ENCODE data around the gene VEPH1.
"Not testable (repeated sequence)": the region's sequence is repeated elsewhere in the genome, so short reads cannot be mapped to it uniquely, and the experiment has no call there.

Gene VEPH1

GRCh38 chr3:157336252-157337009 is 166.8 kb downstream of the VEPH1 start:
- DNase-seq, result no peak

DNA sequence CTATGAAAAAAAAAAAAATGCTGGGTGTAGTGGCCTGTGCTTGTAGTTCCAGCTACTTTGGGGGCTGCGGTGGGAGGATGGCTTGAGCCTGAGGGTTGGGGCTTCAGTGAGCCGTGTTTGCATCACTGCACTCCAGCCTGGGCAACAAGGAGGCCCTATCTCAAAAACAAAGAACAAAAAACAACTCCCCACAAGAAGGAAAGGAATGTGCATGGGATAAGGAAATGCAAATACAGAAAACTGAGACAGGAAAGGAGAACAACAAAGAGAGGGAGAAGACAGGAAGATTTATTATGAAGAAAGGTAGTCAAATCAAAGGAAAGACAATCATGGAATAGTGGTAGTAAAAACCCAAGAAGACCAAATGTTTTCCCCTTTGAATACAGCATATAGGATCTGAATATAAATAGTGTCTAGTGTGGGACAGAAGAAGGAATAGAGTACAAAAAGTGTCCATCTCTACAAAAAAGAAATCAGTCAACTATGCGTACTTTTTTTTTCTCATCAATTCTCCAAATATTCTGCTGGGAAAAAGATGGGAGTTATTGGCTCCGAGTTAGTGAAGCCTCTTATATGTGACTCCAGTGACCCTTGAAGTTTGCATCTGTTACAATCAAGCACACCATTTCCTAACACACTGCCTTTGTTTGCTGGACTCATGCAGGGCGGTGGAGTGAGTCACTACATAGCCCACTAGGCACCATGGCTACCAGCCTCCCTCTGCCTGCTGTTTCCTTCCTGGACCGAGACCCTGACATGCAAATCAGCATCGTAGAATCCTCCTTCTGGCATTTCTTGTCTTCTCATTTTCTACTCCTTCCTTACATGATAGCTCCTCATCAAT is 167.8 kb downstream of the VEPH1 start:
- no peak for DNase-seq

- DNase-seq, result no peak
Measured at GRCh38 chr3:157333551-157333991, 169.6 kb downstream of the VEPH1 start.

DNA sequence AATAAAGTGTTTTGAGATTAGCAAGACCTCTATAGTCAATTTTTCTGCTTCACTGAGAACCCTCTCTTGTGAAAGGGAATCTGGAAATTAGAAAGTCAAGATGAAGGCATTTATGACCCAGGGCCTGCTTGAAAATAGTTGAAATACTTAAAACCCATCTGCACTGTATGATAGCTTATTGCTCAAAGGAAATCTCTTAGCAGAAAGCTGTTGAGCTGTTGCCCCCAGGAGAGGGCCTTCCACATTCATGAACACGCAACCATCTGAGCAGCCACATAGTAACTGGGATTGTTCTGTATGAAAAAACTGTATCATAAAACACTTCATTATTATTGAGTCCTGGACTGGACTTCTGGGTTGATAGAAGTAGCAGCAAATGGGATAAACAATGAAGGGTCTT is 173.0 kb downstream of the VEPH1 start:
- DNase-seq, result no peak

GRCh38 chr3:157329551-157329950 is 173.7 kb downstream of the VEPH1 start:
- no peak for DNase-seq

DNA sequence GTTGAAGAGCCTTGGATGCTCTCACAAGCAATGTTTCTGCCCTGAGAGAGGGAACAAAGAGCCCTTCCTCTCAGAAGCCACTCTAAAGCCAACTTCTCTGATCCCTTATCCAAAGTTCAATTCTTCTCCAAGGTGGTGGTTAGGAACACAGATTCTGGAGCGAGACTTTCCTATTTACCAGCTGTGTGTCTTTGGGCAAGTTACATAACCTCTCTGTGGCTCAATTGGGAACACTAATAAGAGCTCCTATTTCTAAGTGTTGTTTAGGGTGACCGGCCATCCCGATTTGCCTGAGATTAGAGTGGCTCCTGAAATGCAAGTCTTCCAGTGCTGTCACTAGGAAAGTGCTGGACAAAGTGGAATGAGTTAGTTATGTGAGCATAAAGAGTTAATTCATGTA is 175.4 kb downstream of the VEPH1 start:
- DNase-seq, result no peak

GRCh38 chr3:157327018-157327417 is 176.2 kb downstream of the VEPH1 start:
- DNase-seq, result no peak

DNA sequence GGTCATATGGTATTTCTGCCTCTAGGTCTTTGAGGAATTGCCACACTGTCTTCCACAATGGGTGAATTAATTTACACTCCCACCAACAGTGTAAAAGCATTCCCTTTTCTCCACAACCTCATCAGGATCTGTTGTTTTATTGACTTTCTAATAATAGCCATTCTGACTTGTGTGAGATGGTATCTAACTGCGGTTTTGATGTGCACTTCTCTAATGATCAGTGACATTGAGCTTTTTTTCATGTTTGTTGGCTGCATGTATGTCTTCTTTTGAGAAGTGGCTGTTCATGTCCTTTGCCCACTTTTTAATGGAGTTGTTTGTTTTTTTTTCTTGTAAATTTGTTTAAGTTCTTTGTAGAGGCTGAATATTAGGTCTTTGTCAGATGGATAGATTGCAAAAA is 178.3 kb downstream of the VEPH1 start:
- not testable (repeated sequence) for DNase-seq

GRCh38 chr3:157323360-157323759 is 179.9 kb downstream of the VEPH1 start:
- no peak for DNase-seq

GRCh38 chr3:157319672-157320071 is 183.5 kb downstream of the VEPH1 start:
- no peak for DNase-seq

DNA sequence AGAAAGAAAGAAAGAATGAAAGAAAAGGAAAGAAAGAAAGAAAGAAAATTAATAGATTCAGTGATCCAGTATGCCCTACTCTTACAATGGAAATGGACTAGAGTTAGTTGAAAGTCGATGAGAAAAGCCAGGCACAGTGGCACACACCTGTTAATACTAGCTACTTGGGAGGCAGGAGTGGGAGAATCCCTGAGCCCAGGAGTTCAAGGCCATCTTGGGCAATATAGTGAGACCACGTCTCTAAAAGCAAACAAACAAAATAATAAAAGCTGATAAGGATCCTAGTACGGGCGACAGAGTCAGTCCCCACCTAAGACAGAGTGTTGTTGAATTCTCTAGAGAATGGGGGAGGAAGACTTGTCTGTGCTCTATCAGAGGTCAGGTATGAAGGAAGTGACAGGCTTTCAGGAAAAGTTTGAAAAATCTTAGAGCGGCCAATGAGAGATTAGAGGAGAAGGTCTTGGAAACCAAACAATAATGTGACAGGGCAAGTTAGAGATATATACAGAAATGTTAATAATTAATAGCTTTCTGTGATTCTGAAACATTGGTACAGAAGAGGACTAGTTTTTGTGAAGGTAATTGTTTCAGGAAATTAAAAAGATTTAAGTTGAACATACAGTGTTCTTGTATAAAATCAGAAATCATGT is 184.5 kb downstream of the VEPH1 start:
- DNase-seq, result no peak

- DNase-seq, result no peak
Measured at GRCh38 chr3:157317895-157318294, 185.3 kb downstream of the VEPH1 start.

- DNase-seq, result no peak
Measured at GRCh38 chr3:157313186-157313585, 190.0 kb downstream of the VEPH1 start.

- DNase-seq, result no peak
Measured at GRCh38 chr3:157312376-157312745, 190.9 kb downstream of the VEPH1 start.

GRCh38 chr3:157311633-157312375 is 191.4 kb downstream of the VEPH1 start:
- no peak for DNase-seq

DNA sequence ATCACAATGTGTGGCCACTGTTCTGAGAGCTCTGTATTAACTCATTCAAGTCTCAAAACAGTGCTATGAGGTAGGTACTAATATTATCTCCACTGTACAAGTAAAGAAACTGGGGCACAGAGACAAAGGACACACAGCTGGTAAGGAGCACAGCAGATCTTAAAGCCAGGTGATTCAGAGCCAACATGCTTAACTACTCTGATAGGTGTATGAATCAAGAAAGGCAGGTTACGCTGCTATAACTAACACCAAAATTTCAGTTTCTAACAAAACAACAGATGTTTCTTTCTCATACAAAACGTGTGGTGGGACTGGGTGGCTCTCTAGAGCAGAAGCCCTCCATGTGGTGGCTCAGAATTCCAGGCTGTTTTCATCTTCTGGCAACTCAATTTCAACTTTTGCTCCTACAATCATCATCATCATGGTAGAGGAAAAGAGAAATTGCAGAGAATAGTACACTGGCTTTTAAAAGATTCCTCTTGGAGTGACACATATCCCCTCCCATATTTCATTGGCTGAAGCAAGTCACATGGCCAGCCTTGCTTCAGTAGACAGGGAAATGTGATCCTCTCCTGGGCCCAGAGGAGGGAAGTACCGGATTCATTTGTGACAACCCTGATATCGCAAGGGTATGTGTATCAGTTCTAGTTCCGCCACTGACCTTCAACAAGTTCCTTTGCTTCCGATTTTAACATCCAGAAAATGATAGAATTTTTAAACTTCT is 192.7 kb downstream of the VEPH1 start:
- DNase-seq, result peak; percentile 15

DNA sequence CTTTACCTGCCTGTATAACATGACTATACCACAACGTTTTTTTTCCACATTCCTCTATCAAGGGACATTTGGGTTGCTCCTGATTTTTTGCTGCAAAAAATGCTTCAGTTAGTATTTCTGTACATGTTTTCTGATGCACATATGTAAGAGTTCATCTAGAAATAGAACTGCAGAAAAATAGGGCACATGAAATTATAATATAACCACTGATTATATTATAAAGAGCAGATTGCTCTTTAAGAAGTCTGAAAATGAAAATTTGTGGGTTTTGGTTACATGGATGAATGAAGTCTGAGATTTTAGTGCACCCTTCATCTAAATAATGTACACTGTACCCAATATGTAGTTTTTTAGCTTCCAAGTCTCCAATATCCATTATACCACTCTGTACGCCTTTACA is 196.7 kb downstream of the VEPH1 start:
- no peak for DNase-seq

GRCh38 chr3:157305392-157305791 is 197.8 kb downstream of the VEPH1 start:
- no peak for DNase-seq

DNA sequence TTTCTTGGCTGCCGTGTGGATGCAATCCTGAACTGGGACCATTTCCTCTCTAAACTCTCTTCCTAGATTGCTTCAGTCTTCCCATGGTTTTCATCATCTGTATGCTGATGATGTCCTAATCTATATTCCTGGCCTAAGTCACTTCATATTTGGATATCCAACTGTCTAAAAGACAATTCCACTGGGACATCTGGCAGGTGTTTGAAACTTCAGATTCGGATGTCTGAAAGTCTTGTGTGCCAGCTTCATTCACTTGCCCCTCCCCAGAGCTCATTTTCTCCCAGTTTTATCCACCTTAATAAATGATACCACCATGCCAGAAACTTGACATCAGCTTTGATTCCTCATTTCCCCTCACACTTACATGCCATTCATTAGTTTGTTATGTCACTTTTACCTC is 201.5 kb downstream of the VEPH1 start:
- no peak for DNase-seq

GRCh38 chr3:157300981-157301663 is 202.1 kb downstream of the VEPH1 start:
- no peak for DNase-seq

GRCh38 chr3:157300094-157300493 is 203.1 kb downstream of the VEPH1 start:
- no peak for DNase-seq
